Trophoblast cell (in vitro differentiated cells and primary cell): ENCODE measurements around the gene CAPN2.

ENCODE experiments used
- DNase-seq, 2 donors: peaks; one replicate each; pipeline ENCODE4 v3.0.0-alpha.2; 2016
- H2AFZ ChIP-seq: 2 replicates; pipeline ENCODE4 v1.6.1; 2013; ENCODE audit warnings: low read length, moderate library complexity, mild to moderate bottlenecking; ENCODE audit not compliant: insufficient read depth, poor library complexity
- H2AK5ac ChIP-seq: 2 replicates; pipeline ENCODE4 v1.6.1; 2013; ENCODE audit warnings: mild to moderate bottlenecking, low read length
- H2BK120ac ChIP-seq: 2 replicates; pipeline ENCODE4 v1.6.1; 2013; ENCODE audit warnings: low read length, mild to moderate bottlenecking, moderate library complexity; ENCODE audit not compliant: insufficient read depth, poor library complexity
- H2BK12ac ChIP-seq: 2 replicates; pipeline ENCODE4 v1.6.1; 2013; ENCODE audit warnings: mild to moderate bottlenecking, low read length, moderate library complexity
- H2BK5ac ChIP-seq: 2 replicates; pipeline ENCODE4 v1.6.1; 2013; ENCODE audit warnings: low read length, low read depth, moderate library complexity, mild to moderate bottlenecking; ENCODE audit not compliant: poor library complexity
- H3K14ac ChIP-seq: 2 replicates; pipeline ENCODE4 v1.6.1; 2013; ENCODE audit warnings: mild to moderate bottlenecking, low read length
- H3K18ac ChIP-seq: 2 replicates; pipeline ENCODE4 v1.6.1; 2013; ENCODE audit warnings: mild to moderate bottlenecking, low read length
- H3K23ac ChIP-seq: 2 replicates; pipeline ENCODE4 v1.6.1; 2013; ENCODE audit warnings: low read length
- H3K27ac ChIP-seq: 2 replicates; pipeline ENCODE4 v1.5.1; 2013; ENCODE audit warnings: low read depth, mild to moderate bottlenecking, inconsistent platforms, low read length, moderate library complexity
- H3K27me3 ChIP-seq: 2 replicates; pipeline ENCODE4 v1.6.1; 2013; ENCODE audit warnings: inconsistent platforms, mild to moderate bottlenecking, low read length, moderate library complexity; ENCODE audit not compliant: insufficient read depth
- H3K36me3 ChIP-seq, 2 experiments: 1 replicate in 1 of 2; 2 replicates in 1 of 2; pipeline ENCODE4 v1.6.1; 2013; ENCODE audit warnings: low read length in 2 of 2, mild to moderate bottlenecking in 2 of 2, moderate library complexity in 1 of 2; ENCODE audit not compliant: insufficient read depth in 2 of 2, control insufficient read depth in 1 of 2
- H3K4ac ChIP-seq: 2 replicates; pipeline ENCODE4 v1.6.1; 2013; ENCODE audit warnings: low read depth, mild to moderate bottlenecking, low read length, moderate library complexity
- H3K4me1 ChIP-seq, 2 experiments: 1 replicate in 1 of 2; 2 replicates in 1 of 2; pipeline ENCODE4 v1.6.1; 2013; ENCODE audit warnings: low read length in 2 of 2, mild to moderate bottlenecking in 2 of 2, moderate library complexity in 1 of 2; ENCODE audit not compliant: insufficient read depth in 2 of 2, control insufficient read depth in 1 of 2
- H3K4me2 ChIP-seq: 2 replicates; pipeline ENCODE4 v1.6.1; 2013; ENCODE audit warnings: inconsistent platforms, mild to moderate bottlenecking, low read length, moderate library complexity
- H3K4me3 ChIP-seq: 2 replicates; pipeline ENCODE4 v1.5.1; 2013; ENCODE audit warnings: mild to moderate bottlenecking, low read depth, low read length, inconsistent platforms
- H3K79me1 ChIP-seq: one replicate; pipeline ENCODE4 v1.6.1; 2013; ENCODE audit warnings: low read length
- H3K79me2 ChIP-seq: 2 replicates; pipeline ENCODE4 v1.6.1; 2013; ENCODE audit warnings: low read length, mild to moderate bottlenecking; ENCODE audit not compliant: control insufficient read depth, insufficient read depth, poor library complexity
- H3K9ac ChIP-seq: 2 replicates; pipeline ENCODE4 v1.6.1; 2013; ENCODE audit warnings: mild to moderate bottlenecking, low read length
- H3K9me3 ChIP-seq: 2 replicates; pipeline ENCODE4 v1.6.1; 2013; ENCODE audit warnings: low read depth, mild to moderate bottlenecking, control low read depth, inconsistent platforms, low read length; ENCODE audit not compliant: insufficient read depth
- H4K12ac ChIP-seq: 2 replicates; pipeline ENCODE4 v1.6.1; 2013; ENCODE audit warnings: low read depth, mild to moderate bottlenecking, low read length, moderate library complexity
- H4K8ac ChIP-seq: 2 replicates; pipeline ENCODE4 v1.6.1; 2013; ENCODE audit warnings: low read depth, mild to moderate bottlenecking, low read length, moderate library complexity
- H4K91ac ChIP-seq: one replicate; pipeline ENCODE4 v1.6.1; 2013; ENCODE audit warnings: low read depth, mild to moderate bottlenecking, low read length, moderate library complexity
- WGBS: extraction: QIAGEN DNeasy Blood & Tissue Kit; methylation state at CpG from one replicate; pipeline ENCODE4 v1.1.7; 2013; ENCODE audit warnings: missing lambda C conversion rate; ENCODE audit not compliant: insufficient read length, insufficient coverage; ENCODE audit errors: extremely low coverage; 5-methylcytosine and 5-hydroxymethylcytosine counted together

Gene CAPN2

GRCh38 chr1:223727541-223727940 is 15.2 kb downstream of the CAPN2 start:
- Histone ChIP-seq H2AFZ (peak overlapping the region; percentile 61), H3K79me1 (peaks cover 47% of the 10 kb centered on the region), H2AK5ac (peak overlapping the region; percentile 92), H3K18ac (peak overlapping the region; percentile 85), H2BK120ac (peak overlapping the region; percentile 94), H3K4ac (peak overlapping the region; percentile 89), H3K27ac (peak overlapping the region; percentile 91), H3K4me2 (peak overlapping the region; percentile 7), H3K27me3 (no peaks in the 10 kb centered on the region), H4K12ac (no peak overlapping the region), H2BK5ac (peak overlapping the region; percentile 98), H3K4me1 (peaks cover 56 to 59% of the 10 kb centered on the region in 2 experiments), H3K23ac (no peak overlapping the region), H3K4me3 (no peak overlapping the region), H3K14ac (peak overlapping the region; percentile 94), H4K8ac (peak overlapping the region; percentile 91), H4K91ac (peak overlapping the region; percentile 98), H3K9ac (no peak overlapping the region), H3K9me3 (no peaks in the 10 kb centered on the region), H3K36me3 (peaks cover 31 to 44% of the 10 kb centered on the region in 2 experiments), H3K79me2 (peaks cover 28% of the 10 kb centered on the region), H2BK12ac (peak overlapping the region; percentile 98)
- WGBS = no CpG with 5 or more reads among the region's 4 CpGs
- no peak for DNase-seq

GRCh38 chr1:223729906-223730305 is 17.6 kb downstream of the CAPN2 start:
- H2BK5ac ChIP-seq = no peak overlapping the region
- H2AK5ac ChIP-seq = no peak overlapping the region
- no peak overlapping the region for H3K4me2 ChIP-seq
- H3K79me2 ChIP-seq = peaks cover 36% of the 10 kb centered on the region
- H3K18ac ChIP-seq = no peak overlapping the region
- no peak overlapping the region for H3K14ac ChIP-seq
- DNase-seq = no peak
- peak overlapping the region; percentile 62 for H3K27ac ChIP-seq
- H3K23ac ChIP-seq = no peak overlapping the region
- no peaks in the 10 kb centered on the region for H3K9me3 ChIP-seq
- H2AFZ ChIP-seq = no peak overlapping the region
- H2BK12ac ChIP-seq = peak overlapping the region; percentile 26
- peak overlapping the region; percentile 72 for H3K4ac ChIP-seq
- H3K4me1 ChIP-seq = peaks cover 59 to 66% of the 10 kb centered on the region in 2 experiments
- WGBS = no CpG with 5 or more reads among the region's 4 CpGs
- H3K27me3 ChIP-seq = no peaks in the 10 kb centered on the region
- H2BK120ac ChIP-seq = no peak overlapping the region
- no peak overlapping the region for H3K4me3 ChIP-seq
- H3K9ac ChIP-seq = no peak overlapping the region
- no peak overlapping the region for H4K12ac ChIP-seq
- no peak overlapping the region for H4K91ac ChIP-seq
- H3K79me1 ChIP-seq = peaks cover 63% of the 10 kb centered on the region
- peaks cover 22 to 32% of the 10 kb centered on the region in 2 experiments for H3K36me3 ChIP-seq
- no peak overlapping the region for H4K8ac ChIP-seq

DNA sequence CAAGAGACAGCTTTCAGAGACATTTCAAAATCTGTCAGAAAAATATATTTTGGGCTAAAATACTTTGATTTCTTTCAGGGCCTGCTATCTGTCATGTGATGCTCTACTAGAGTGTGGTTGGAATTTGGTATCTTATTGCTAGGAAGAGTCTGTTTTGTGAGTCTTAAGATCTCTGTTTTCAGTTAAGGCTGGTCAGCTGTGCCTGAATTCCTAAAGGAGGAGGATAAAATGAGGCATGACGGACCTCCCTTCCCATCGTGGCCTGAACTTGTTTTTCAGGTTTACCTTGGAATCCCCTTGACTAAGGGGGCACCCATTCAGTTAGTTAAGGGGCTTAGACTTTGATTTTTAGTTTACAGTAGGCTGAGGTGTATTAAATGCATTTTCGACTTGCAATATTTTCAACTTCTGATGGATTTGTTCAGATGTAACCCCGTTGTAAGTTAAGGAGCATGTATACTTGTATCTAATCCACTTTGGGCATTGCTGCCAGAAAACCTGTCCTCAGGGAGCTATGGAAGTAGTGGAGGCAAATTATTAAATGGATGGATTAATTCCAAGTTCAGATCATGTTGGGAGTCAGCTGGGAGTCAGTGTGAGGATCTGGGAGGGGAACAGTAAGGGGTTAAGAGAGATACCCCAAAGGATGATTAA is 18.3 kb downstream of the CAPN2 start:
- no peaks in the 10 kb centered on the region for H3K9me3 ChIP-seq
- H2BK120ac ChIP-seq = peak overlapping the region; percentile 20
- H3K18ac ChIP-seq = no peak overlapping the region
- H4K8ac ChIP-seq = no peak overlapping the region
- H3K4me3 ChIP-seq = no peak overlapping the region
- no peak for DNase-seq
- no peak overlapping the region for H2BK12ac ChIP-seq
- H3K14ac ChIP-seq = peak overlapping the region; percentile 30
- H3K79me1 ChIP-seq = peaks cover 59% of the 10 kb centered on the region
- H3K4ac ChIP-seq = no peak overlapping the region
- H3K4me2 ChIP-seq = peak overlapping the region; percentile 15
- H3K27ac ChIP-seq = peak overlapping the region; percentile 72
- peak overlapping the region; percentile 35 for H2AK5ac ChIP-seq
- no peak overlapping the region for H4K12ac ChIP-seq
- H3K27me3 ChIP-seq = no peaks in the 10 kb centered on the region
- no peak overlapping the region for H2AFZ ChIP-seq
- H3K23ac ChIP-seq = no peak overlapping the region
- no peak overlapping the region for H3K9ac ChIP-seq
- no CpG with 5 or more reads among the region's 4 CpGs for WGBS
- no peak overlapping the region for H4K91ac ChIP-seq
- H2BK5ac ChIP-seq = peak overlapping the region; percentile 54
- peaks cover 23 to 31% of the 10 kb centered on the region in 2 experiments for H3K36me3 ChIP-seq
- H3K79me2 ChIP-seq = peaks cover 38% of the 10 kb centered on the region
- peaks cover 54 to 63% of the 10 kb centered on the region in 2 experiments for H3K4me1 ChIP-seq

DNA sequence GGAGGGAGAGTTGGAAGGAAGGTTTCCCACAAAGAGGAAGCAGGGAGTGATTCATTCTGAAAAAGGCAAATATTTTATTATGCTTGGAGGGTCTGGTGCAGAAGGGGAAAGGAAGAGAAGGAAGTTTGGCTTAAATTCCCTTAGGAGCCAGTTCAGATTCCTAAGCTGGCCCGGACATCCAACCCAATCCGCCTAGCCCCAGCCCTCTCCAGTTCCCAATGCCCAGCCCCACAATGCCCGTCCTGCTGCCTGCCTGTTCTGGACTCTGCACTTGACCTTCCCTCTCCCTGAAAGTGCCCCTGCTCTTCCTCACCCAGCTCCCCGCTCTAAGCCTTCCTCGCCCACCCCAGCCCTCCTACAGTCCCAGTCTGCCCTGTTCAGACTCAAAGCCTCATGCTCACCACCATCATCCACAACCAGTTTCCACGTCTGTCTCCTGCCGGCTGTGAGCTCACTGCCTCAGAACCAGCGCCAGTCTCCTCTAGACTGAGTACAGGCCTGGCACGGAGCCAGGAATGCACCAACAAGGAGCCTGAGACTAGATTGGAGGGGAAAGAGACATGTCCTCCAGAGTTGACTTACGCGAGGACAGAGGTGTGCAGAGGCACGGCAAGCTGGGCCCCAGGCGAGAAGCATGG is 18.9 kb downstream of the CAPN2 start:
- H3K18ac ChIP-seq = peak overlapping the region; percentile 74
- peaks cover 35% of the 10 kb centered on the region for H3K79me2 ChIP-seq
- WGBS = no CpG with 5 or more reads among the region's 13 CpGs
- H3K23ac ChIP-seq = no peak overlapping the region
- H3K4me2 ChIP-seq = no peak overlapping the region
- H3K4ac ChIP-seq = peak overlapping the region; percentile 13
- H2BK12ac ChIP-seq = peak overlapping the region; percentile 41
- DNase-seq = peak; percentile 39 to 54
- H3K79me1 ChIP-seq = peaks cover 58% of the 10 kb centered on the region
- peak overlapping the region; percentile 6 for H4K12ac ChIP-seq
- peaks cover 50 to 59% of the 10 kb centered on the region in 2 experiments for H3K4me1 ChIP-seq
- peak overlapping the region; percentile 33 for H4K91ac ChIP-seq
- peaks cover 27 to 35% of the 10 kb centered on the region in 2 experiments for H3K36me3 ChIP-seq
- H3K27me3 ChIP-seq = no peaks in the 10 kb centered on the region
- H2BK5ac ChIP-seq = peak overlapping the region; percentile 54
- peak overlapping the region; percentile 77 for H2AK5ac ChIP-seq
- H2BK120ac ChIP-seq = peak overlapping the region; percentile 55
- H3K14ac ChIP-seq = peak overlapping the region; percentile 30
- H3K27ac ChIP-seq = peak overlapping the region; percentile 72
- H4K8ac ChIP-seq = peak overlapping the region; percentile 43
- no peak overlapping the region for H3K9ac ChIP-seq
- no peaks in the 10 kb centered on the region for H3K9me3 ChIP-seq
- H2AFZ ChIP-seq = peak overlapping the region; percentile 14
- H3K4me3 ChIP-seq = no peak overlapping the region
